Right lobe of liver (tissue), 6 donors: Measurements from ENCODE around the gene PFKP. TPM values are rescaled to one million over a fixed set of nuclear protein-coding genes. Genes with fewer than 3 reads are reported as not detected.

Experiments used
- ATAC-seq, 4 donors: fragments of 200-7000 bp; cut with Tn5 transposase; one replicate each; pipeline ENCODE4 v1.9.1; 2020; ENCODE audit warnings: mild to moderate bottlenecking in 4 of 4, moderate library complexity in 4 of 4
- DNase-seq, 3 donors: peaks; one replicate each; pipeline ENCODE4 v3.0.0-alpha.2; 2020
- H3K27ac ChIP-seq, 3 donors: fragments of 200-600 bp; one replicate each; pipeline ENCODE4 v1.8.0; 2022
- H3K27me3 ChIP-seq, 2 donors: fragments of 200-600 bp; one replicate each; pipeline ENCODE4 v1.8.0; 2022
- H3K36me3 ChIP-seq, 4 donors: fragments of 200-600 bp; sonication (generic) in 1 of 4; one replicate each; pipeline versions ENCODE4 v1.5.1 to v1.8.0; 2017 to 2022; ENCODE audit warnings: control low read depth in 1 of 4
- H3K4me1 ChIP-seq, 4 donors: fragments of 200-600 bp; sonication (generic) in 1 of 4; one replicate each; pipeline versions ENCODE4 v1.5.1 to v1.8.0; 2017 to 2022; ENCODE audit warnings: control low read depth in 1 of 4
- H3K4me3 ChIP-seq, 3 donors: fragments of 200-600 bp; one replicate each; pipeline ENCODE4 v1.8.0; 2022
- H3K9me3 ChIP-seq, 4 donors: fragments of 200-600 bp; sonication (generic) in 1 of 4; one replicate each; pipeline versions ENCODE4 v1.5.1 to v1.8.0; 2017 to 2022; ENCODE audit warnings: control low read depth in 1 of 4
- POLR2A ChIP-seq: fragments of 450-650 bp; IDR thresholded peaks from one replicate; pipeline ENCODE4 v1.6.1; 2017; ENCODE audit warnings: antibody characterized with exemption, mild to moderate bottlenecking
- WGBS: methylation state at CpG from one replicate; pipeline ENCODE4 v1.1.6; 2018; ENCODE audit warnings: low coverage, low lambda C conversion rate; ENCODE audit not compliant: insufficient coverage; ENCODE audit errors: missing lambda C conversion rate; 5-methylcytosine and 5-hydroxymethylcytosine counted together
- intact Hi-C, 2 donors: fragments of 100-400 bp; cut with DNase I; formaldehyde crosslinking; loops; one replicate each; pipeline versions ENCODE4 v1.11.2 to v1.14.1; 2022
- total RNA-seq, 6 experiments: library from RNA; depleted of rRNA in 2 of 6; stranded (reverse); fragments of >200 nt in 2 of 6; fragmentation: NEBNext Ultra II Directional in 3 of 6; extraction: Animal tissue kit (Norgen Biotek cat#: 25700) in 3 of 6; gene quantifications; one replicate each; pipeline versions ENCODE4 v1.1.0 to v1.2.4, GENCODE V29; 2016 to 2023
- TF ChIP-seq, protein P1 (sequence below), 4 donors: fragments of 200-600 bp in 3 of 4; fragments of 450-650 bp in 1 of 4; IDR thresholded peaks; one replicate each; pipeline versions ENCODE4 v1.5.1 to v1.8.0; 2016 to 2022; ENCODE audit warnings: antibody characterized with exemption in 4 of 4, mild to moderate bottlenecking in 2 of 4
- donor health status: DM: no; HTN: yes; CAD: no.
- donor health status: DM: no; HTN: no; CAD: no.
- donor health status: DM: no; HTN: no; CAD: no.
- donor health status: DM: no; HTN: yes; CAD: no.
- donor health status: DM: no; HTN: yes; CAD: no.

Gene PFKP
- total RNA-seq, 6 experiments from 2014 or later = 0.66 to 24.1 (median 9.2) TPM

DNA sequence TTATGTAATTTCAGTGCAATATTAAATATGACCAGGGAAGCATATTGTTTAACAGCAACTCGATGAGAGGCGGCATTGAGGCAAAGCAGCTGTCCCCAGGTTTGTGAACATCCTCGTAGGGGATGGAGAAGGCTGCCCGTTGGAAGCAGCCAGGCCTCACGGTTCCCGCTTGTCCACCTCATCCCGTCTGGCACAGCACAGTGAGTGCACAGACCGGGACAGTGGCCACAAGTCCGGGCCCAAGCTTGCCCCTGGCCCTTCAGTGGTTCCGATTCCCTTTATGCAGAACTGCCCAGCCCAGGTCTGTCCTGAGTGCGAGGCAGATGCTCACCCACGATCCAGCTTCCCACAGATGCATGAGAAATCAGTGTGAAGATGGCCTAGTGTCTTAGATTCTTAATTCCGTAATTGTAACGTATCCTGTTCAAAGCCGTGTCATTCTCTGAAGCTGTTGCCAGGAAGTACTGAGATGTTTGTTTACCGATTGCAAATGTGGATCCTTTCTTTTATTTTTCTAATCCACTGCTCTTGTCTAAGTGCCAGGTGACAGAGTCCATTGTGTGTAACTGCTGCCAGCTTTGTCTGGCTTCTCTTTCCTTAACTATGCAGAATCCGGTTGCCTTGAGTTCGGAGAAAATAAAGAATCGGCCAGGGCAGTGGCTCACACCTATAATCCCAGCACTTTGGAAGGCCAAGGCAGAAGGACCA, 35.5 kb downstream of the PFKP start:
- peak; percentile 23 for TF ChIP-seq POLR2A
- TF ChIP-seq, protein P1, sequence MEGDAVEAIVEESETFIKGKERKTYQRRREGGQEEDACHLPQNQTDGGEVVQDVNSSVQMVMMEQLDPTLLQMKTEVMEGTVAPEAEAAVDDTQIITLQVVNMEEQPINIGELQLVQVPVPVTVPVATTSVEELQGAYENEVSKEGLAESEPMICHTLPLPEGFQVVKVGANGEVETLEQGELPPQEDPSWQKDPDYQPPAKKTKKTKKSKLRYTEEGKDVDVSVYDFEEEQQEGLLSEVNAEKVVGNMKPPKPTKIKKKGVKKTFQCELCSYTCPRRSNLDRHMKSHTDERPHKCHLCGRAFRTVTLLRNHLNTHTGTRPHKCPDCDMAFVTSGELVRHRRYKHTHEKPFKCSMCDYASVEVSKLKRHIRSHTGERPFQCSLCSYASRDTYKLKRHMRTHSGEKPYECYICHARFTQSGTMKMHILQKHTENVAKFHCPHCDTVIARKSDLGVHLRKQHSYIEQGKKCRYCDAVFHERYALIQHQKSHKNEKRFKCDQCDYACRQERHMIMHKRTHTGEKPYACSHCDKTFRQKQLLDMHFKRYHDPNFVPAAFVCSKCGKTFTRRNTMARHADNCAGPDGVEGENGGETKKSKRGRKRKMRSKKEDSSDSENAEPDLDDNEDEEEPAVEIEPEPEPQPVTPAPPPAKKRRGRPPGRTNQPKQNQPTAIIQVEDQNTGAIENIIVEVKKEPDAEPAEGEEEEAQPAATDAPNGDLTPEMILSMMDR (IDR thresholded peaks at IDR 0.05) = no peak
- Histone ChIP-seq H3K4me1 (peaks cover 0 to 15% (median 6%) of the 10 kb centered on the region in 4 donors), H3K9me3 (no peaks in the 10 kb centered on the region), H3K36me3 (no peaks in the 10 kb centered on the region), H3K4me3 (peak overlapping the region in 2 of 3 donors; percentile 4 to 33), H3K27me3 (no peaks in the 10 kb centered on the region), H3K27ac (peak overlapping the region; percentile 70 to 84 (median 75))
- intact Hi-C loops = no loop called here
- 25% methylated on average over 8 of the region's 19 CpGs for WGBS
- peak; percentile 67 to 78 (median 72) for DNase-seq
- ATAC-seq = peak; percentile 55 to 82 (median 78)

DNA sequence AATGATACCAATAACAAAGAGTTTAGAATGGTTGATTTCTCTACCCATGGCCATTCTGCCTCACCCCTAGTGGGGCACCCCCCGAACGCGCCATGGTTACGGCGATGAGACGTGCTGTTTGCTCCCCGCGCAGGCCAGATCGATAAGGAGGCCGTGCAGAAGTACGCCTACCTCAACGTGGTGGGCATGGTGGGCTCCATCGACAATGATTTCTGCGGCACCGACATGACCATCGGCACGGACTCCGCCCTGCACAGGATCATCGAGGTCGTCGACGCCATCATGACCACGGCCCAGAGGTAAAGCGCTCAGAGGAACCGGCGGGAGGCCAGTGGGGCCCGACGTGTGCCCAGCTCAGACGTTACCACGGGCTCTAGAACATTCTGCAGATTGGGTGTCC, 36.3 kb downstream of the PFKP start:
- no peak for DNase-seq
- no peaks in the 10 kb centered on the region for H3K36me3 ChIP-seq
- intact Hi-C loops = no loop called here

DNA sequence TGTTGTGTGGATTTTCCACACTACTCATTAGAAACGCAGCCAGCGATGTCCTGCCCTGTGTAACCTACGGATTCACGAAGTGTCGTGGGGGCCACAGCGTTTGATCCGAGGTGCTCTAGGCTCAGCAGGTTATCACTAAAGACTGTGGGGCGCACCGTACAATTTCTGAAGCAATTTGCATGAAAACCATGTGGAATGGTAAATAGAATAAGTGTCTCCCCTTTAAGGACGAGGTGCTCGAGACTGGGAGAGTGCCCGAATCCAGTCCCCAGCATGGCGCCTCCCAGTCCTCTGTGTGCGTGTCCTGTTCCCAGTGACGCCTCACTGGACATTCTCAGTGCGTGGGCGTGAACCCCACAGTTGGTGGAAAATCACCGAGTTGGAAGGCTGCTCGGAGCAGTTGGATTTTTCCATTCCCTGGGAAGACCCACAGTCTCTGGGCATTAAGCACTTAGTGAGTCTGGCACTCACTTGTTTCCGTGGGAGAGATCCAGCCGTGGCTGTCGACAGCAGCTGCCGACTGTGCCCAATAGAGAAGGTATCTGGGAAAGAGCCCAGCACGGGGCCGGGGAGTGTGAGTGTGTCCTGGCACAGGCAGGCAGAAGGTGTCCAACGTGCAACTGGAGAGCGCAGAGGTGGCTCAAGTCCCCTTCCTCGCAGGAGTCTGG, 37.0 kb downstream of the PFKP start:
- TF ChIP-seq, protein P1 (IDR thresholded peaks at IDR 0.05) = no peak
- TF ChIP-seq POLR2A = no peak
- peaks cover 0 to 17% (median 6%) of the 10 kb centered on the region in 4 donors for H3K4me1 ChIP-seq
- H3K27ac ChIP-seq = no peak overlapping the region
- H3K27me3 ChIP-seq = no peaks in the 10 kb centered on the region
- no peaks in the 10 kb centered on the region for H3K36me3 ChIP-seq
- ATAC-seq (no peak), DNase-seq (peak in 1 of 3 donors; percentile 58)
- WGBS = 93% methylated on average over 15 of the region's 28 CpGs
- H3K4me3 ChIP-seq = no peak overlapping the region
- no peaks in the 10 kb centered on the region for H3K9me3 ChIP-seq
- intact Hi-C loops = no loop called here

More for the DNA sequence above, 36.3 kb downstream of the PFKP start:
- TF ChIP-seq, protein P1 (IDR thresholded peaks at IDR 0.05) = no peak
- no peak for TF ChIP-seq POLR2A
- no peak overlapping the region for H3K27ac ChIP-seq
- peaks cover 0 to 17% (median 6%) of the 10 kb centered on the region in 4 donors for H3K4me1 ChIP-seq
- no peak for ATAC-seq
- 90% methylated on average over 16 of the region's 30 CpGs for WGBS
- no peaks in the 10 kb centered on the region for H3K27me3 ChIP-seq
- H3K4me3 ChIP-seq = no peak overlapping the region
- no peaks in the 10 kb centered on the region for H3K9me3 ChIP-seq

DNA sequence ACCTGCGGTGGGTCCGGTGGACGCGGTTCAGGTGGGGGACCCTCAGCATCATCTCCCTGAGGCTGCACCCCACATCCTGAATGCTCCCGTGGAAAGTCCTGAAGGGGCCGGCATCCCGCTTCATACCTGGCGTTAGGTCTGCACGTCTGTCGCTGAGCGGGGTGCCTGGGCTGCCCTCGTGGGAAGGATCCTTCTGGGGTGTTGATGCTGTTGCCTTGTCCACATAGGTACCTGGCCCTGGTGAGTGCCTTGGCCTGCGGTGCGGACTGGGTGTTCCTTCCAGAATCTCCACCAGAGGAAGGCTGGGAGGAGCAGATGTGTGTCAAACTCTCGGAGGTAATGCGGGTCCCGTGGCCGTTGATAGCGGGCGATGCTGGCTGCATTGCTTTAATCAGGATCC, 37.8 kb downstream of the PFKP start:
- ATAC-seq = no peak
- DNase-seq = no peak
- H3K27ac ChIP-seq = no peak overlapping the region

More for the DNA sequence above, 37.8 kb downstream of the PFKP start:
- Histone ChIP-seq H3K4me3 (no peak overlapping the region), H3K36me3 (no peaks in the 10 kb centered on the region), H3K9me3 (no peaks in the 10 kb centered on the region), H3K4me1 (peaks cover 0 to 17% (median 6%) of the 10 kb centered on the region in 4 donors), H3K27me3 (no peaks in the 10 kb centered on the region)
- intact Hi-C loops = no loop called here
- 70% methylated on average over 4 of the region's 20 CpGs for WGBS
- TF ChIP-seq, protein P1 (IDR thresholded peaks at IDR 0.05) = no peak
- no peak for TF ChIP-seq POLR2A
